GM08714 (cell line): ENCODE measurements around the gene SLC35B2.

Experiments
- H3K4me3 ChIP-seq: fragments of 200-500 bp; sonication (Bioruptor generic); 2 replicates; pipeline ENCODE4 v1.5.1; 2014; ENCODE audit warnings: mild to moderate bottlenecking, low read length, inconsistent platforms
- ZNF274 ChIP-seq: IDR thresholded peaks from 2 replicates; pipeline ENCODE4 v1.6.1; 2012; ENCODE audit warnings: mild to moderate bottlenecking, low read depth, low read length

Gene SLC35B2

DNA sequence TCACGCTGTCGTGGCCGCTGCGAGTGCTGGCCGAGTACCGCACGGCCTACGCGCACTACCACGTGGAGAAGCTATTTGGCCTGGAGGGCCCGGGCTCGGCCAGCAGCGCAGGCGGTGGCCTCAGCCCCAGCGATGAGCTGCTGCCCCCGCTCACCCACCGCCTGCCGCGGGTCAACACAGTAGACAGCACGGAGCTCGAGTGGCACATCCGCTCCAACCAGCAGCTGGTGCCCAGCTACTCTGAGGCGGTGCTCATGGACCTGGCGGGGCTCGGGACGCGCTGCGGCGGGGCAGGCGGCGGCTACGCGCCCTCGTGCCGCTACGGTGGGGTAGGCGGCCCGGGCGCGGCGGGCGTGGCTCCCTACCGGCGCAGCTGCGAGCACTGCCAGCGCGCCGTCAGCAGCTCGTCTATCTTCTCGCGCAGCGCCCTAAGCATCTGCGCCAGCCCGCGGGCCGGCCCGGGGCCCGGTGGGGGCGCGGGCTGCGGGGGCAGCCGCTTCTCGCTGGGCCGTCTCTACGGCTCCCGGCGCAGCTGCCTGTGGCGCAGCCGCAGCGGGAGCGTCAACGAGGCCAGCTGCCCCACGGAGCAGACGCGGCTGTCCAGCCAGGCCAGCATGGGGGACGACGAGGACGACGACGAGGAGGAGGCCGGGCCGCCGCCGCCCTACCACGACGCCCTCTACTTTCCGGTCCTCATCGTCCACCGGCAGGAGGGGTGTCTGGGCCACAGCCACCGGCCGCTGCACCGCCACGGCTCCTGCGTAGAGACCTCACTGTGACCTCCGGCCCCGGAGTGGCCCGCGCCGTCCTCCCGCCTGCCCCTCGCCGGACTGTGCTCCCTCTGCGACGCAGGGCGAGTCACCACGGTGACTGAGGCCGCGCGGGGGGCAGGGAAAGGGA is 18.7 kb upstream of the SLC35B2 start:
- no peak overlapping the region for H3K4me3 ChIP-seq

DNA sequence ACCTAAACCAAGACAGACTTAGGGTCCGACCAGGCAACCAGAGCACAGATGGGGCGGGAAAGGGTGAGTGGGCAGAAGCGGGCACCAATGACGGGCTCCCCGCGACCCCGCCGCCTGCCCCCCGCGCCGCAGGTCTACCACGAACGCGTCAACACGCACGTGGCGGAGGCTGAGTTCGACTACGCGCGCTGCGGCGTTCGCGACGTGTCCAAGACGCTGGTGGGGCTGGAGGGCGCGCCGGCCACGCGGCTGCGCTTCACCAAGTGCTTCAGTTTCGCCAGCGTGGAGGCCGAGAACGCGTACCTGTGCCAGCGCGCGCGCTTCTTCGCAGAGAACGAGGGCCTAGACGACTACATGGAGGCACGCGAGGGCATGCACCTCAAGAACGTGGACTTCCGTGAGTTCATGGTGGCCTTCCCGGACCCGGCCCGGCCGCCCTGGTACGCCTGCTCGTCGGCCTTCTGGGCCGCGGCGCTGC is 18.0 kb upstream of the SLC35B2 start:
- no peak overlapping the region for H3K4me3 ChIP-seq
- TF ChIP-seq ZNF274 = no peak

More for the DNA sequence above, 18.7 kb upstream of the SLC35B2 start:
- TF ChIP-seq ZNF274 = no peak

DNA sequence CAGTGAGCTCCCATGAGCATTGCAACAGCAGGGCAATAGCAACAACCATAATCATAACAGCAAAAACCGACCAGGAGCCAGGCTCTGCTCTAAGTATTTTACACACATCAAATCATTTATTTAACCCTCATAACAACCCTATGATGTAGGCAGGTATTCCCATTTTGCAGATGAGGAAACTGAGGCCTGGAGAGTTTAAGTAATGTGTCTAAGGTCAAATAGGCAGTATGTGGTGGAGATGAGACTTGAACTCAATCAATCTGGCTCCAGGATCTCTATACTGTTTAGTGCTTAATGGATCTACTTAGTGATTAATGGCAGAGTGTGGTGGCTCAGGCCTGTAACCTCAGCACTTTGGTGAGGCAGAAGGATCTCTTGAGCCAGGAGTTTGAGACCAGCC is 16.3 kb upstream of the SLC35B2 start:
- no peak overlapping the region for H3K4me3 ChIP-seq
- no peak for TF ChIP-seq ZNF274

DNA sequence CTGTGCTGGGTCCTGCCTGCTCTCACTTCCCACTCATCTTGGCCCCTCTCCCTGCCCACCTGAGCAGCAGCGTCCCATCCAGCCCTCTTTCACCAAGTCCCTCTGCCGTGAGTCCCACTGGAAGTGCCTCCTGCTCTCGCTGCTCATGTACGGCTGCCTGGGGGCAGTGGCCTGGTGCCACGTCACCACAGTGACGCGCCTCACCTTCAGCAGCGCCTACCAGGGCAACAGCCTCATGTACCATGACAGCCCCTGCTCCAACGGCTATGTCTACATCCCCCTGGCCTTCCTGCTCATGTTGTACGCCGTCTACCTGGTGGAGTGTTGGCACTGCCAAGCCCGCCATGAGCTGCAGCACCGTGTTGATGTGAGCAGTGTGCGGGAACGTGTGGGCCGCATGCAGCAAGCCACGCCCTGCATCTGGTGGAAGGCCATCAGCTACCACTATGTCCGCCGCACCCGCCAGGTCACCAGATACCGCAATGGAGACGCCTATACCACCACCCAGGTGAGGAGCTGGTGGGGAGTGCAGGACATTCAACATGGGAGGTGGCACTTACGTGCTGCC is 15.8 kb upstream of the SLC35B2 start:
- no peak for TF ChIP-seq ZNF274
- no peak overlapping the region for H3K4me3 ChIP-seq

DNA sequence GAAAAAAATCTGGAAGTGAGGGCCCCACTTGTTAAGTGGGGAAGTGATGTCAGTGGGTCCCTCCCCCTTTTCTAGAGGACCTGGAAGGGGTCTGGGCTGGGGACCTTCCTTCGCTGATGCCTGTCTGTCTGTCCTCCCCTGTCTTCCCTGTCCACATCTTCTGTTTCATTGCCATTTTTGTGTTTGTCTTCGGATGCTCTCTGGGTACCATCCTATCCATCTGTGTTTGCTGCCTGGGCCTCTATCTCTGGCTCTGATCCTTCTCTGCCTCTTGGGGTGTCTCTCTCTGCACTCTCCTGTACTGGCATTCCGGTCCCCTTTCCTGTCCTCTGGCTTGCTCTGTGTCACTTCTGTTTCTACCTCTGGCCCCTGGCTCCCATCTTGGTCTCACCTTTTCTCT is 15.2 kb upstream of the SLC35B2 start:
- H3K4me3 ChIP-seq = no peak overlapping the region

DNA sequence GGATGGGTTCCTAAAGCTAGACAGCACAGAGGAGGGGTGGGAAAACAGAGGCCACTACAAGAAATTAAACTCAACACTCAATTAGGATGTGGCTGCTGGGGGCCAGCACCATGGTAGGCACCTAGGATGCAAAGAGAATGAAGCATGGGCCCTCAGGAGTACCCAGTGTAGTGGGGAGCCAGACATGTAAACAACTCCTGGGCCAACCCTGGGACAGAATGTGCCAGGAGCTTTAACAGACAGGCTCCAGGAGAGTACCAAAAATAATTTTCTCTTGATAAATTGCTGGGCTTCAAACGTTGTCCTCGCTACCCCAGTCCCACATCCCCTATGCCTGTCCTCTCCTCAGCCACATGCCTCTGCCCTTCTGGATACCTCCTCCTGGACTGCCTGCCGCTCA is 14.6 kb upstream of the SLC35B2 start:
- TF ChIP-seq ZNF274 = no peak
- no peak overlapping the region for H3K4me3 ChIP-seq

More for the DNA sequence above, 15.2 kb upstream of the SLC35B2 start:
- no peak for TF ChIP-seq ZNF274

DNA sequence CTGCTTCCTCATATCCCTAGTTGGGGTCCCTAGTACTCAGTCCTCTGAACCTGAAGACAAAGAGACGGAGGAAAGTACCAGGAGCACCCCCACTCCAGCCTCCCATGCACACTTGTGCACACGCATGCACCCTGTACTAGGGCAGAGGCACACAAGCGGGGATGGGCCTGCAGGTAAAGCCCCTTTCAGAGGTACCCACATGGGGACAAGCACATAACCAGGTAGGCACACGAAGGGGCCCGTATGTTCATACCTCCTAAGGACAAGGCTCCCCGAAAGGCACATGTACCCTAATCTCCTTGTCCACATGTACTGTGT is 14.0 kb upstream of the SLC35B2 start:
- no peak for TF ChIP-seq ZNF274
- H3K4me3 ChIP-seq = no peak overlapping the region

DNA sequence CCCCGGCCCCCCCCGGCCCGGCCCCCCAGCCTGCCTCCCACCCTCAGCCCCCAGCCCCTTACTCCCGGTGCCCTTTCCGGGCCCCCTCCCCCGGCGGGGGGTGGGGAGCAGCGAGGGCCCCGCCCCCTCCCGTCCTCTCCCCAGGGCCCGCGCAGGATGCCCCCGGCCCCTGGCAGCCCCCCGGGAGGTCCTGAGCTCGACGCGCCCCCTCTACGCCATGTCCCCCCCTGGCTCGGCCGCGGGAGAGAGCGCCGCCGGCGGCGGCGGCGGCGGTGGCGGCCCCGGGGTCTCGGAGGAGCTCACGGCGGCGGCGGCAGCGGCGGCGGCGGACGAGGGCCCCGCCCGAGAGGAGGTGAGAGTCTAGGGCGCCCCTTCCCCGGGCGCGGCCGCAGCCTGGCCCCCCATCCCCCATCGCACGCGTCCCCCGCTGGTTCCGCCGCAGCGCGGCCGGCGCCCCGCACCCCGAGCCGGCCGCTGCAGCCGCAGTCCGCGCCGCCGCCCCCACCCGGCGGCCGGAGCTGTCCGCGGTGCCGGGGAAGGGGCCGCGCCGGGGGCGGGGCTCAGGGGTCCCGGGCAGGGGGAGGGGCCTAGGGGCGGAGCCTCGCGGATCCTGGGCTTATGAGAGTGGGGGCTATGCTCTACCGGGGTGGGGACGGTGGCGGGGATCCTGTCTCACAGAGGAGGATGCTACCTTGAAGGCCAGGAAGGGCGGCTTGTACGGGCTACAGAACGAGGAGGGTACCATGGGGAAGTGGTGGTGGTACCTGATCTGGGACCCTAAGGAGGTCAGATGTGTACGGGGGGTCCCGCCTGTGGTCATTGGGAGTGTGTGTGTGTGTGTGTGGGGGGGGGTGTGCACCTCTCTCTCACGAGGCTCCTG is 13.4 kb upstream of the SLC35B2 start:
- TF ChIP-seq ZNF274 = no peak
- no peak overlapping the region; the same call in 1 of the 2 replicates for H3K4me3 ChIP-seq

DNA sequence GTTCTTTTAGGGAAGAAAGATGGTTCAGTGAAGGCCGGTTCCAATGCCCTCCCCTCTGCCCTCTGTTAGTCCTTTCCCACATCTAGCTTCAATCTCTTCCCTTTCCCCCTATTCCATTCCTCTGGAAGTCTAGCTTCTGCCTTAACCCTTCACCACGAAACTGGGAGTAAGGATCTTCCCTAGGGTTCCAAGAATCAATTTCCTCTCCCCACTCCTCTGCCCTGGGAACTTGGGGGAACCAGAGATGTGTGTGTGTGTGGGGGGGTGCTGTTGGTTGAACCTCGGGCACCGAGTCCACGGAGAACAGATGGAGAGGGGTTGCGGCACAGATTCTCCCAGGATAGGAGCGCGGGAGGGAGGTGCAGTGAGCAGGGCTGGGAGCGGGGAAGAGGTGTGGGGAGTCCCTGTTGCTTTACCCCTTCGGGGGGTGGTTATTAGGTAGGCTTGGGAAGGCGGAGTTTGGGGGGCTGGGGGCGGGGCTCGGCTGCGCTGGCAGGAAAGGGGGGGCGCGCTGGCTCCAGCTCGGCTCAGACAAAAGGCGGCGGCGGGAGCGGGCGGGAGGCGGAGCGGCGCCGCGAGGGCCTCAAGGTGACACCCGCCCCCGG is 12.7 kb upstream of the SLC35B2 start, which contains the start of gene TMEM151B:
Gene TMEM151B (plus strand): TSS at position 530 of the 605 bp plus-strand sequence. CDS start 293 bp downstream, outside the sequence.
- no peak for TF ChIP-seq ZNF274
- H3K4me3 ChIP-seq = no peak within 1 kb of the TSS; the same call in 1 of the 2 replicates

DNA sequence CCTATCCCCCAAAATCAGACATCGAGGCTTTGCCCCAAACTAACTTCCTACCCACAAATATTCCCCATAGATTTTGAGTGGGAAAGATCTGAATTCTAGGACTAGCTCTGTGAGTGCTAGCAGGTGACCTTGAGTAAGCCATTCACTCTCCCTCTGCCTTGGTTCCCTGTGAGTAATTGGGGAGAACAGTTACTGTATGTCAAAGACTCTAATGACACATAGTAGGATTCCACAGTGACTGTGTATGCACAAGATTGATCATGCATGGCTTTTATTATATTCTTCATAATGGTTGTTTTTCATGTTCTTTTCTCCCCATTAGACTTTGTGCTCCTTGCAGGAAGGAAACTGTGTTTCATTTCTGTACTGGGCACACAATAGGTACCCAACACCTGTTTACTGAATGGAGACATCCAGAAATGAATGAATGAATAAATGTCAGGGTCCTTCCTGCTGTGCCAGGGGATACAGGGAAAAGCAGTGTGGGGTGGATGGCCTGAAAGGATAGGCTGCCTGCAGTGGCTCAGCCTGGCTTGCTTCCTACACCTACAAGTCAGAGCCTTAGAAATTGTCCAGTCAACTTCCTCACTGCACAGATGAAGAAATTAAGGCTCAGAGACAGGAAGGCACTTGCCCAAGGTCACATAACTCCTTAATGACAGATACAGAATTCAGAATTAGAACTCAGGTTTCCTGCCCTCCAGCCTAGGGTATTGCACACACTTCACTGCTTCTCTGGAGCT is 12.0 kb upstream of the SLC35B2 start:
- no peak for TF ChIP-seq ZNF274
- no peak overlapping the region for H3K4me3 ChIP-seq

DNA sequence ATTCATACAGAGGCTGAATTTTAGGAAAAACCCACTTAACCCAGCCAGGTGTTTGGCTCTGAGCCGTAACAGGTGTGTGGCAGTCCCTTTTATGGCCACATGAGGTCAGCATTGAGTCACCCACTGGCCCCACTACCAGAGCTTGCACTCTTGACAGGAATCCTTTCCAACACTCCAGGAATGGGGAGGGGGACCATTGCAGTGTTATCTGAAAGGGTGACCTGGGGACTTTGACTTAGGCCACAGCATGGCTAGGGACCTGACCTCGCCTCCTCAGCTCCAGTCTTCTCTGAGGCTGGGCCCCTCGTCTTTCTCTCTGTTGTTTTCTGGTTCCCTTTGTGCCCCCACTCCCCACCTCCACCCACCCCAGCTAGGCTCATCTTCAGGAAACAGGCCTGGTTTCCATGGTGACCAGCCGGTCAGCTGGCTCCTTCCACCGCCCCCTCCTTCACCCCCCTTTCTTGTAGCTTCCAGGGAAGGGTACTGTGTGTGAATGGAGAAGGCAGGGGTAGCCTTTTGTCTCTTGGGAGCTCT is 10.8 kb upstream of the SLC35B2 start:
- no peak for TF ChIP-seq ZNF274
- no peak overlapping the region for H3K4me3 ChIP-seq

DNA sequence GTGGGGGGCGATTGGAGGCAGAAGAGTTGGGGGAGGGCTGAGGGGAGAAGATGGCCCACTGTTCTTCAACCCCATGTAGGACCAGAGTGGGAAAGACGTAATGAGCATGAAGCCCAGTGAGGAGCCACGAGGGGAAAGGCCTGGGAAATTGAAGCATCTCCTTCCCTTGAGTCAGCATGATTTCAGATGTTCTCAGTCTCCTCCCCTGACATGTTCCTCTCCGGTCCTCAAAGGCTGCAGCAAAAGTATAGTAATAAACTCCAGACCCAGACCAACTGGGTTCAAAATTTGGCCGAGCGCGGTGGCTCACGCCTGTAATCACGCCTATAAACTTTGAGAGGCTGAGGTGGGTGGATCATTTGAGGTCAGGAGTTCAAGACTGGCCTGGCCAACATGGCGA is 9.9 kb upstream of the SLC35B2 start:
- no peak overlapping the region for H3K4me3 ChIP-seq
- TF ChIP-seq ZNF274 = no peak

DNA sequence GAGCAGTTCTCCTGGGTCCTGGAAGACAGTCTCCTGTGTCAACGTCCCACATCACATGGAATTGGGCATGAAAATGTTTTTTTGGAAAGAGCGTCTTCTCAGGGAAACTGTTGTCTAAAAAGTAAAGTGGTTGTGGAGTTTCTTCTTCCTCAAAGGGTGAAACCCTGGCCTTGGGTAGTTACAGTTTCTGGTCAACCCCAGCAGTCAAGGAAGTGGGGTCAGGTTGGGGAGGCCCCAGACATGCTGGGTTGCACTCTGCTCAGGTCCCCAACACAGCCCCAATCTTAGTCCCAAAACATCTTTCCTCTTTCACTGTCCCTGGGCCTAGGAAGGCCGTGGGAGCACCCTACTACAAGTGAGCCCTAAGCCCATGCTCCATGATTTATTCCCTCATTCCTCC is 9.0 kb upstream of the SLC35B2 start:
- TF ChIP-seq ZNF274 = no peak
- peak overlapping the region; percentile 22; the same call in 1 of the 2 replicates for H3K4me3 ChIP-seq
